A673 (cell line): ENCODE results near the gene WNK2. TPM values are rescaled to one million over a fixed set of nuclear protein-coding genes. Genes with fewer than 3 reads are reported as not detected.

Experiments used
- BruUV-seq: library from RNA; stranded (reverse); fragments of 400-500 nt; replicated peaks from 2 replicates; lab custom pipeline; 2021; lab: Mats Ljungman, UMichigan
- CTCF ChIA-PET: fragments of 300-600 bp; sonication (Branson Sonifier 250); formaldehyde crosslinking; loops from one replicate; lab custom pipeline; 2022; ENCODE audit warnings: antibody characterized with exemption; lab: Charles Lee
- POLR2A ChIA-PET: fragments of 300-600 bp; sonication (Branson Sonifier 250); formaldehyde crosslinking; loops from one replicate; lab custom pipeline; 2022; ENCODE audit warnings: antibody characterized with exemption; ENCODE audit not compliant: low non-redundant PET; lab: Charles Lee
- DNase-seq: peaks from one replicate; pipeline ENCODE4 v3.0.0-alpha.2; 2015; ENCODE audit warnings: low spot score
- H3K27ac ChIP-seq: fragments of 200-600 bp; sonication (generic); 2 replicates; pipeline ENCODE4 v1.5.1; 2016; ENCODE audit warnings: mixed run types, low read depth, mild to moderate bottlenecking, mixed read lengths, antibody characterized with exemption, low read length; ENCODE audit not compliant: poor library complexity, severe bottlenecking
- H3K27me3 ChIP-seq: fragments of 200-600 bp; sonication (generic); replicated peaks from 2 replicates; pipeline ENCODE4 v1.6.1; 2017; ENCODE audit warnings: mixed run types, low read depth, mild to moderate bottlenecking, mixed read lengths, antibody characterized with exemption, low read length; ENCODE audit not compliant: insufficient read depth, poor library complexity
- H3K36me3 ChIP-seq: fragments of 200-600 bp; sonication (generic); 2 replicates; pipeline ENCODE4 v1.6.1; 2016; ENCODE audit warnings: mixed run types, mild to moderate bottlenecking, mixed read lengths, antibody characterized with exemption, low read length; ENCODE audit not compliant: insufficient read depth, poor library complexity, severe bottlenecking
- H3K4me1 ChIP-seq: fragments of 200-600 bp; sonication (generic); 2 replicates; pipeline ENCODE4 v1.6.1; 2017; ENCODE audit warnings: mixed run types, mild to moderate bottlenecking, mixed read lengths, antibody characterized with exemption, low read length; ENCODE audit not compliant: insufficient read depth, poor library complexity, severe bottlenecking
- H3K4me3 ChIP-seq: fragments of 200-600 bp; sonication (generic); 2 replicates; pipeline ENCODE4 v1.5.1; 2016; ENCODE audit warnings: low read depth, mixed run types, mild to moderate bottlenecking, mixed read lengths, low read length; ENCODE audit not compliant: poor library complexity, severe bottlenecking
- H3K9me3 ChIP-seq: fragments of 200-600 bp; sonication (generic); 2 replicates; pipeline ENCODE4 v1.6.1; 2016; ENCODE audit warnings: mixed run types, low read depth, mild to moderate bottlenecking, mixed read lengths, antibody characterized with exemption, low read length; ENCODE audit not compliant: poor library complexity, severe bottlenecking
- EZH2 ChIP-seq: fragments of 200-600 bp; sonication (generic); IDR thresholded peaks from 2 replicates; pipeline ENCODE4 v1.6.1; 2017; ENCODE audit warnings: borderline replicate concordance, low read depth, mild to moderate bottlenecking, mixed read lengths, antibody characterized with exemption, low read length; ENCODE audit not compliant: poor library complexity, severe bottlenecking
- intact Hi-C: fragments of 100-400 bp; cut with micrococcal nuclease; formaldehyde crosslinking; loops from one replicate; pipeline ENCODE4 v1.10.0; 2022; ENCODE audit not compliant: unreplicated experiment
- total RNA-seq: library from RNA; stranded (reverse); gene quantifications from 2 replicates; pipeline ENCODE4 v1.2.3, GENCODE V29; 2021
- TF ChIP-seq, protein P1 (sequence below): fragments of 300-800, 200-600 bp; sonication (generic); conservative IDR thresholded peaks from 2 replicates; pipeline ENCODE4 v1.5.1; 2017; ENCODE audit warnings: low read depth, mild to moderate bottlenecking, antibody characterized with exemption, low read length, moderate library complexity, mixed read lengths

WNK2 gene
- total RNA-seq, 1 experiment from 2014 or later = 9.6 TPM

GRCh38 chr9:93198838-93199625 is 15.1 kb downstream of the WNK2 start:
- CTCF ChIA-PET = no interaction called here
- no peaks in the 10 kb centered on the region for H3K4me1 ChIP-seq

DNA sequence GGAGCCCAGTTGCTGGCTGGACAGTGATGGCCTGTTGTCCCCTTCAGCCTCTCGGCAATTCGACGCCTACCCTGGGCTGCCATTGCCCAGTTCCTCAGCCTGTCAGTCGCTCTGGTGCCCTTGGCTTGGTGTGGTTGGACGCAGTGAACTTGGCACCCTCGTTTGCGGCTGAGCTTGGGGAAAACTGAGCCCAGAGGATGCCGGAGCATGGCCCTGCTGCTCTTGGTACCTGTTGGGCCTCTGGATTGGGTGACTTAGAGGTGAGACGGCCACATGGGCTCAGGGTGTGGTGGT is 16.5 kb downstream of the WNK2 start:
- Histone ChIP-seq H3K36me3 (no peaks in the 10 kb centered on the region), H3K27ac (no peak overlapping the region), H3K9me3 (no peaks in the 10 kb centered on the region), H3K27me3 (no peaks in the 10 kb centered on the region), H3K4me3 (no peak overlapping the region), H3K4me1 (no peaks in the 10 kb centered on the region)
- ChIA-PET POLR2A (no interaction called here), CTCF (no interaction called here)
- intact Hi-C loops = no loop called here
- TF ChIP-seq EZH2 = no peak
- TF ChIP-seq, protein P1, sequence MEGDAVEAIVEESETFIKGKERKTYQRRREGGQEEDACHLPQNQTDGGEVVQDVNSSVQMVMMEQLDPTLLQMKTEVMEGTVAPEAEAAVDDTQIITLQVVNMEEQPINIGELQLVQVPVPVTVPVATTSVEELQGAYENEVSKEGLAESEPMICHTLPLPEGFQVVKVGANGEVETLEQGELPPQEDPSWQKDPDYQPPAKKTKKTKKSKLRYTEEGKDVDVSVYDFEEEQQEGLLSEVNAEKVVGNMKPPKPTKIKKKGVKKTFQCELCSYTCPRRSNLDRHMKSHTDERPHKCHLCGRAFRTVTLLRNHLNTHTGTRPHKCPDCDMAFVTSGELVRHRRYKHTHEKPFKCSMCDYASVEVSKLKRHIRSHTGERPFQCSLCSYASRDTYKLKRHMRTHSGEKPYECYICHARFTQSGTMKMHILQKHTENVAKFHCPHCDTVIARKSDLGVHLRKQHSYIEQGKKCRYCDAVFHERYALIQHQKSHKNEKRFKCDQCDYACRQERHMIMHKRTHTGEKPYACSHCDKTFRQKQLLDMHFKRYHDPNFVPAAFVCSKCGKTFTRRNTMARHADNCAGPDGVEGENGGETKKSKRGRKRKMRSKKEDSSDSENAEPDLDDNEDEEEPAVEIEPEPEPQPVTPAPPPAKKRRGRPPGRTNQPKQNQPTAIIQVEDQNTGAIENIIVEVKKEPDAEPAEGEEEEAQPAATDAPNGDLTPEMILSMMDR = no peak
- DNase-seq = no peak
- BruUV-seq = no TSS peak

More at GRCh38 chr9:93198838-93199625, 15.1 kb downstream of the WNK2 start:
- no TSS peak for BruUV-seq
- H3K27ac ChIP-seq = no peak overlapping the region
- no peaks in the 10 kb centered on the region for H3K9me3 ChIP-seq
- POLR2A ChIA-PET = no interaction called here
- no peaks in the 10 kb centered on the region for H3K27me3 ChIP-seq
- DNase-seq = no peak
- intact Hi-C loops = no loop called here
- no peaks in the 10 kb centered on the region for H3K36me3 ChIP-seq
- TF ChIP-seq EZH2 = no peak
- TF ChIP-seq, protein P1 = no peak
- no peak overlapping the region for H3K4me3 ChIP-seq

DNA sequence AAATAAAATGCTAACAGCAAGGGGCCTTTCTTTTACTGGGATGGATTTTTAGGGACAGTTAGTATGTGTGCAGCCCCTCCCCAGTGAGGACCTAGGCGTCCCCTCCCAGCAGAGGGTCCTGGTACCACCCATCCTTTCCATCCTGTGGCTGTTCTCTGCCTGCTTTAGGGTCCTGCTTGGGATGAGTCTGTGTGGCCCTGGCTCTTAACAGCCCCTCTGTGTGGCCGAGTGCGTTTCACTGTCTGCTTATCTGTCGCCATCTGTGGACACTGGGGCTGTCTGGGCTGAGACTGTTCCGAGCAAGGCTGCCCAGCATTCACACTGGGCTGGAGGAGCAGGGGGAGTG is 17.0 kb downstream of the WNK2 start:
- DNase-seq = no peak
- intact Hi-C loops = no loop called here
- BruUV-seq = no TSS peak
- CTCF ChIA-PET = no interaction called here
- Histone ChIP-seq H3K9me3 (no peaks in the 10 kb centered on the region), H3K4me1 (no peaks in the 10 kb centered on the region), H3K27ac (no peak overlapping the region), H3K36me3 (no peaks in the 10 kb centered on the region), H3K27me3 (no peaks in the 10 kb centered on the region), H3K4me3 (no peak overlapping the region)
- TF ChIP-seq EZH2 = no peak
- TF ChIP-seq, protein P1 = no peak
- POLR2A ChIA-PET = no interaction called here
